GF-D8 (cell line): ENCODE results near the gene IL18R1.
A peak's percentile ranks its signal among the peaks of the same experiment; 100 is the strongest.

Experiments used
- DNase-seq: peaks from one replicate; lab custom pipeline; 2025; lab: John Stamatoyannopoulos, UW

The IL18R1 gene

GRCh38 chr2:102387763-102388546 is 32.4 kb downstream of the IL18R1 start:
- no peak for DNase-seq

GRCh38 chr2:102391565-102391964 is 36.0 kb downstream of the IL18R1 start:
- DNase-seq = no peak

GRCh38 chr2:102392096-102392495 is 36.5 kb downstream of the IL18R1 start:
- no peak for DNase-seq

GRCh38 chr2:102392942-102393341 is 37.3 kb downstream of the IL18R1 start:
- no peak for DNase-seq

- no peak for DNase-seq
These were observed 40.4 kb downstream of the IL18R1 start for GRCh38 chr2:102396012-102396411.

GRCh38 chr2:102397209-102397608 is 41.6 kb downstream of the IL18R1 start:
- no peak for DNase-seq

GRCh38 chr2:102399499-102400141 is 44.0 kb downstream of the IL18R1 start:
- DNase-seq = no peak

GRCh38 chr2:102401456-102401855 is 45.9 kb downstream of the IL18R1 start:
- no peak for DNase-seq

GRCh38 chr2:102401865-102402264 is 46.3 kb downstream of the IL18R1 start:
- DNase-seq = no peak

GRCh38 chr2:102410952-102411351 is 55.4 kb downstream of the IL18R1 start:
- DNase-seq = no peak

- DNase-seq = no peak
These were observed 56.6 kb downstream of the IL18R1 start for GRCh38 chr2:102412199-102412598.

GRCh38 chr2:102417946-102418345 is 62.4 kb downstream of the IL18R1 start:
- no peak for DNase-seq

GRCh38 chr2:102418421-102418961 is 62.9 kb downstream of the IL18R1 start:
- DNase-seq = peak; percentile 98

- no peak for DNase-seq
These were observed 64.7 kb downstream of the IL18R1 start for GRCh38 chr2:102420290-102420689.

GRCh38 chr2:102421890-102422759 is 66.5 kb downstream of the IL18R1 start:
- DNase-seq = no peak

GRCh38 chr2:102422910-102423309 is 67.3 kb downstream of the IL18R1 start, which contains the start of gene IL18RAP:
Gene IL18RAP (plus strand): TSS chr2:102423160. CDS start chr2:102423278, 118 bp downstream.
- peak; percentile 22 for DNase-seq

- no peak for DNase-seq
These were observed 67.8 kb downstream of the IL18R1 start for GRCh38 chr2:102423368-102423767.

GRCh38 chr2:102424754-102425153 is 69.2 kb downstream of the IL18R1 start:
- DNase-seq = peak; percentile 83

- DNase-seq = no peak
These were observed 70.0 kb downstream of the IL18R1 start for GRCh38 chr2:102425441-102426132.

- no peak for DNase-seq
These were observed 71.7 kb downstream of the IL18R1 start for GRCh38 chr2:102427249-102427648.

GRCh38 chr2:102428573-102428972 is 73.0 kb downstream of the IL18R1 start:
- DNase-seq = no peak

- no peak for DNase-seq
These were observed 76.8 kb downstream of the IL18R1 start for GRCh38 chr2:102432386-102432785.
